ENCODE measurements around the gene OPTC.

OPTC gene

DNA sequence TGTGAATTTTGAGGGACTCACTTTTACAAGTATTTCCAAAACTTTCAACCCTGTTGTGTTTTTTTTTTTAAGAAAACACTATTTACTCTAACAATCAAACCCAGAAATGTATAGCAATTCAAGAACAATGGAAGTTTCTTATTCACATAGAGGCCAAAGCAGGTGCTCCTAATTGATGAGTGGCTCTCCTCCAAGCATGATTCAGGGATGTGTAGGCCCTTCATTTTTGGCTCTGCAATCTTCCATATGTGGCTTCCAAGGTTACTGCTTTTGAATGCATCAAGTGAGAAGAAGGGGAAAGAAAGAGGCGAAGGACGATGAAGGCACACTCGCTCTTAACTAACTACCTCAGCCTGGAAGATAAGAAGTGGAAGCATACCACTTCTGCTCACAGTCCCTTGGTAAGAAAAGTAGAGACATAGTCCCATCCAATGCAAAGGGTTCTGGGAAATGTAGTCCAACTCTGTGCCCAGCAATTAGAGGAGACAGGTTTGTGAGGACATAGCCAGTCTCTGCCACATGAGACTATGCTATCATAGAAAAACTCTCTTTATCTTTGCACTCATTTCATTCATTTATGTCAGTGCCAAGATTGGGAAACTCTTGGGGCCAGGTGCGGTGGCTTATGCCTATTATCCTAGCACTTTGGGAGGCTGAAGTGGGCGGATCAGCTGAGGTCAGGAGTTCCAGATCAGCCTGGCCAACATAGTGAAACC, 46.0 kb downstream of the OPTC start:
- DNase-seq: no peak

DNA sequence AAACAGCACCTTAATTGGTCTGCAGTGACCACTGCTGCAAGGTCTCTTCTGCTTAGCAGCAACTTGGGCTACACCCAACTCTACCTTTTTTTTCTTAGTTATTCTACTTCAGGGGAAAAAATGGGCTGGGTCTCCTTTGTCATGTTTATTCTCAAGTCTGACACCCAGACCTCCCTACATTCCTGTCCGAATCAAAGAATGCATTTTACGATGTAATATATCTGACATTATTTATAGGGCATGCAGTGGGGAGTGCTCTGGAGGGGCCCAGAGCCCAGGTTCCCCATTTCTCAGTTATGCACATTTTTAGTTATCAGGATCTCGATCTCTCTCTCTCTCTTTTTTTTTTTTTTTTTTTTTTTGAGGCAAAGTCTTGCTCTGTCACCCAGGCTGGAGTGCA, 50.5 kb downstream of the OPTC start:
- no peak for DNase-seq

DNA sequence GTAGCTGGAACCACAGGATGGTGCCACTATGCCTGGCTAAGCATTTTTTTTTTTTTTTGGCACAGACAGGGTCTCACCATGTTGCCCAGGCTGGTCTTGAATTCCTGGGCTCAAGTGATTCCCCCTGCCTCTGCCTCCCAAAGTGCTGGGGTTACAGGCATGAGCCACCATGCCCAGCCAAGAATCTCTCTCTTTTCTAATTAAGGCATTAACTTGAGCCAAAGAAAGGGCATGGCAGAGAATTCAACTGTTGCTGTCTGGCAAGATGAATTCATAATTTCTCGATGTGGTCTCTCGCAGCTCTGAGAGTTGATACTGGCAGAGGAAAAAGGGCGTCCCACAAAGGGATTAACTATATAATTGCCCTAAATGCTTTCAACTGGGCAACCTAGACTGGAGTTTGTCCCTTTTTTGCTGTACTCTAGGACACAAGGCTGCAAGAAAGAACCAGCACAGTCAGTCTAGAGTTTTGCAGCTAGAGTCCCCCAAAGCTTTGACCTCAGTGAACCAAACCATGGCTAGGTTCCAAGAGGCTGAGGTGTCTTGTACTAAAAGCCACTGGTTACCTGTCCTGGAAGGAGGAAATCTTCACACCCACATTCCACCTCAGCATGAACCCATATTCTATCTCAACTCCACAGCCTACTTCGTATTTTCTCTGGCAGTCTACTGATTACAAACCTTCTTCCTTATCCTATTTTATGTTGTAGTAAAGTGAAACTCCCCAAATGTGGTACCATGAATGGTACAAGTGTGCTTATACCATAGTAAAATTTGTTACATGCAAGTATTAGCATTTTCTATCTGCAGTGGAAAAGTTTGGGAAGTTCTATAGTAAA, 51.2 kb downstream of the OPTC start:
- no peak for DNase-seq

DNA sequence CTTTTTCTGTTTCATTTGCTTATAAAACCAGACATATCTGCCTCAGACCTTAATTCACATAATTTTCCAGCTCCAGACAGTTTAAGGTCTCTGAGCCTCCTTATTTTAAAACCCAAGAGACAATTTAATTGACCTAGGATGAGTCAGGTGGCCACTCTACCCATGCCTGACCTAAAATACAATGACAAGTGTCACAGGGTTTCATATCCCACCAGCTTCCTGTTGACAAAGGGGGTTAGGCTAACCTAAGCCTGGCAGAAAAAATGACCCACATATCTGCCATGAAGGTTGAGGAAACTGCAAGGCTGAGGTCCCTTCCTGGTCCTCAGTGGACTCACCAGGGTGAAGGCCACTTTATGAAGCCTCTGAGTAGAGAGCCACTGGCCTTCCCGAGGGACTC, 52.3 kb downstream of the OPTC start:
- no peak for DNase-seq

DNA sequence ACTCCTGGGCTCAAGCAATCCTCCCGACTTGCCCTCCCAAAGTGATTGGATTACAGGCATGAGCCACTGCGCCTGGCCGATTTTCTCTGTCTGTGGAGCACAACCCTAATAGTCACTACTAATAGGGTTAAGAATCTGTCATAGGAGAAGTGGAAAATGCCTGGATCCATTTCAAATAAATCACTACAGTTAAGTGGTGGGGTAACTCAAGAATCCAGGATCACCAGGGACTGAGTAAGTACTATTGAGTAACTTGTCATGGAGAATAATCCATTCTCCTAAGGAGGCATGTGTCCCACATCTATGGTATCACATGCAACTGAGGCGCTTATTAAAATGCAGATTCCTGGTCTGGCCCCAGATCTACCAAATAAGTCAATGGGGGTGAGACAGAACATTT, 53.2 kb downstream of the OPTC start:
- DNase-seq: no peak

DNA sequence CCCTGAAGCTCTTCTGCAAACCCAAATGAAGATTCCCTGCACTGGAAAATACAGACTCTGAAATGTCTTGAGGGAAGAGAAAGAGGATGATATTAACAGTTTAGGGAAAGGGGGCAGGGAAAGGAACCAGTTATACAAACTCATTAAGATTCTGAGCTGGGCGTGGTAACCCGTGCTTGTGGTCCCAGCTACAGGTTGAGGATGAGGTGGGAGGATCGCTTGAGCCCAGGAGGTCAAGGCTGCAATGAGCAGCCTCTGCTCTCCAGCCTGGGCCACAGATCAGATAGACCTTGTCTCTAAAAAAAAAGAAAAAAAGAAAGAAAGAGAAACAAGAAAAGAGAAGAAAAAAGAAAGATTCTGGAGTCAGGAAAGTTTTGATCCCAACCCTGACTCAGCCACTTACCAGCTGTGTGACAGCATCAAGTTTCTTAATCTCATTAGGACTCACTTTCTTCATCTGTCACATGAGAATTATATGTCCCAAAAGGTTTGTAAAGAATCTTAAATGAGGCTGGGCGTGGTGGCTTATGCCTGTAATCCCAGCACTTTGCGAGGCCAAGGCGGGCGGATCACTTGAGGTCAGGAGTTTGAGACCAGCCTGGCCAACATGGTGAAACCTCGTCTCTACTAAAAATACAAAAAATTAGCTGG, 53.9 kb downstream of the OPTC start:
- DNase-seq: no peak

DNA sequence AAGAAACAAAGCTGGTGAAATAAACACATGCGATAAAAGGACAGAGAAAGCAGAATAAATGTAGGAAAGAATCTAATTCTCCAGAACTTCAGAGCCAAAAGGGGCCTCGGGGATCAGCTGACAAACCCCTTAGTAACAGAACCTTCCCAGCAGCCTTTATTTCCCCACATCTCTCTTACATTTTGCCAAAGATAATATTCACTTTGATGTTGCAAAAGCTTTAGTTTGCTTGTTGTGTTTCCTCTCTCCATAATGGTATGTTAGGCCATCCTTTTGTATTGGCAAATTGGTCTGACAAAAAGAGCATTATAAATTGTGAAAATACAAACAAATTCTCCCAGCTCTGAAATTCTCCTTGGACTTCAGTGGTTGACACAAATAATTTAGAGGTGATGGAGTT, 54.9 kb downstream of the OPTC start:
- DNase-seq: no peak

DNA sequence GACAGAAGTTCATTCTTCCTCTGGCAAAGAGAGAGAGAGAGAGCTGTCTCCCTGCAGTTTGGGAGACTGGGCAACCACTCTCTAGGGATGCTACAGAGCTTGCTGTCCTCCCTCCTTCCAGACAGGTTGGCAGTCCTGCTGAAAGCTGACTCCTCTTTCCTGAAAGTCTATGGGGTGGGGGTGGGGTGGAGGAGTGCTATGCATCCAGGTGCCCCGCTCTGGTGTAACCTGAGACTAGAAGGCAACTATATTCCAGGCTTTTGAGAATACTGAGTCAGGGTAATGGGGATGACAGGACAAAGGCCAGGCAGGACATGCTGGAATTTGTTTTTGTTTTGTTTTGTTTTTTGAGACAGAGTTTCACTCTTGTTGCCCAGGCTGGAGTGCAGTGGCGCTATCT, 55.4 kb downstream of the OPTC start:
- no peak for DNase-seq

DNA sequence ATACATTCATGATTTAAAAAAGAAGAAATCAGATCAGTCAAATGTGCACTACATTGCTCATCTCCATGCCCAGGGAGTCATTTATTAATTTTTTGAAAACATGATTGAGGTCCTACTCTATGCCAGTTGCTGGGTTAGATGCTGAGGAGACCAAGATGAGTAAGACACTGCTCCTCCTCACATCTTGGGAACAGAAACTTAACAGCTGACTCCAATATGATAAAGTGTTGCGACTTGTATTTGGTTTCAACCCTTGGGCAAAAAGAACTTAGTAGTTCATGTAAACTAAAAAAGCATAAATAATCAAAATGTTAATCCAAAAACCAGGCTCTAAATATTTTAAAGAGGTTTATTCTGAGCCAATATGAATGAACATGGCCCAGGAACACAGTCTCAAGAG, 56.9 kb downstream of the OPTC start:
- no peak for DNase-seq

DNA sequence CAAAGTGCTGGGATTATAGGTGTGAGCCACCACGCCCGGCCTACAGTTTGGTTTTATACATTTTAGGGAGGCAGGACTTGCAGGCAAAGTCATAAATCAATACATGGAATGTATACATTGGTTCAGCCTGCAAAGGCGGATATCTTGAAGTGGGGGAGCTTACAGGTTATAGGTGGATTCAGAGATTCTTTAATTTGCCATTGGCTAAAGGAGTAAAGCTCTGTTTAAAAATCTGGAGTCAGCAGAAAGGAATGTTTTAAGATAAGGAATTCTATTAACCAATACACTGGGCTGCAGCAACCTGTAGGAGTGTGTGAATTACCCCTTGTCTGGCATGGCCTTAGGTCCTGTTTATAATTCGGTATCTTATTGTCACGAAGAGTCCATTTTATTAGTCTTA, 57.6 kb downstream of the OPTC start:
- DNase-seq: no peak

DNA sequence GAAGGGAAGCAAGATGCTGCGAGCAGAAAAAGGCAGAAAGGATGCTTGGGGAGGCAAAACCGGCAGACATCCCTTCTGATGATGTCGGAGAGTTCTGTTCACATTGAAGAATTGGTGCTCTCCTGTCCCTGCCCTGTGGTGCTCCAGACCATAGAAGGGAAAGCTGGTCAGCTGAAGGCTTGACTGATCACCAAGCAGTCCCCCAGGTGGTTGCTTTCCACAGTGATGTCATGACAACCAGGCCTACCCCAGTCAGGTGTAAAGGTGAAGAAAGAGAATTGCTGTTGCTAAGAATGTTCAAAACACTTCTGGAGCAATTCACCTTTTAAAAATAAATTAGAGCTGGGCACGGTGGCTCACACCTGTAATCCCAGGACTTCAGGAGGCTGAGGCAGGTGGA, 59.5 kb downstream of the OPTC start:
- no peak for DNase-seq

DNA sequence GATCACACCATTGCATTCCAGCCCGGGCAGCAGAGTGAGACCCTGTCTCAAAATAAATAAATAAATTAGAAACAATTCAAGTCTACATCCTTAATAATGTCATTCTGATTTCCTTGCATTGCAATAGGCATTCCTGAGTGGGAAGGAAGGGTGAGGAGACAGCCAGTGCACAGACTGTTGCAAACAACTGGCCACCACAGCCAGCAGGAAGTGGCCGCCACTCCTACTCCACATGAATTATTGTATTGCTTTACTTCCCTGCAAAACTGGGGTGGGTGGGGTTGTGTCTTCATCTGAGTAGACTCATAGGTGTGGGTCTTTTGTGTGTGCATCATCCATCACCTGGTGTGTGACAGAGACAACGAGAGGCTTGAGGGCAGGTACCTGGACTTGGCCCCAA, 60.1 kb downstream of the OPTC start:
- DNase-seq: no peak

DNA sequence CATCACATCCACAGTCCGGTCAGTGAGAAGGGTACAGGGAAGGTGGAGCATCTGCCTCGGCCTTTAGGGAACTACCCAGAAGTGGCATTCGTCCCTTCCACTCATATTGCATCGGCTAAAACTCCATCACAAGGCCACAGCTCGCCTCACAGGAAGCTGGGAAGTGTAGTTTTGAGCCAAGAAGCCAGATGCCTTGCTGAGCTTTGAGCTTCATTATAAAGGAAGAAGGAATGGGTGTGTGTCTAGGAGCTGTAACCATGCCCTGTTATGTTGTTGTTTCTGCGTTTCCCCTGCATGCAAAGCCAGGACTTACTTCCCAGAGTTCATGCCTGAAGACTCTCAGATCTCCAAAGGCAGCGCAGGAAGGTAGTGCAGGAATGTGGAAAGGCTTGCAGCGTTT, 61.1 kb downstream of the OPTC start:
- no peak for DNase-seq

DNA sequence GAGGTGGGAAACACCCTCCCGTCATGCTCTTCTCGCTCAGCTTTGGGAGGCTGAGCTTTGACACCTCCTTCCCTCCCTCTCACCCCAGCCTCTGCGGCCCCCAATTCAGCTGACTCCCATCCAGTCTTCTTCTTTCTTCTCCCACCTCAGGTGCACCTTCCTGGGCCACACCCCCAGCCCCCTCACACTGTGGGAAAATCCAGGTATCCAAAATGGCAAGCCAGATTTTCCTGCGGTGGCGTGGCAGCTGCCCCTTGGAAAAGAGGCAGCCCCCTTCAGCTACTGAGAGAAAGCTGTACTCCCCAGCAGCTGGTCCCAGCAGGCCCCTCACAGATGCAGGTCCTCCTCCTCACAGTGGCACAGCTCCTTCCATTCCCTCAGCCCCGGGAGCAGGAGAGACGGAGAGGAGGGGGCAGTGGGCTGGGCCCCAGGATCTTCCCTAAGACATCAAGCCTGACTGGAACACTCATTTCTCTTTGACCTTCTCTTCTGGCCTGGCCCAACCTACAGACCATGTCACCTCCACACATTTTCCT, 61.6 kb downstream of the OPTC start:
- DNase-seq: no peak

DNA sequence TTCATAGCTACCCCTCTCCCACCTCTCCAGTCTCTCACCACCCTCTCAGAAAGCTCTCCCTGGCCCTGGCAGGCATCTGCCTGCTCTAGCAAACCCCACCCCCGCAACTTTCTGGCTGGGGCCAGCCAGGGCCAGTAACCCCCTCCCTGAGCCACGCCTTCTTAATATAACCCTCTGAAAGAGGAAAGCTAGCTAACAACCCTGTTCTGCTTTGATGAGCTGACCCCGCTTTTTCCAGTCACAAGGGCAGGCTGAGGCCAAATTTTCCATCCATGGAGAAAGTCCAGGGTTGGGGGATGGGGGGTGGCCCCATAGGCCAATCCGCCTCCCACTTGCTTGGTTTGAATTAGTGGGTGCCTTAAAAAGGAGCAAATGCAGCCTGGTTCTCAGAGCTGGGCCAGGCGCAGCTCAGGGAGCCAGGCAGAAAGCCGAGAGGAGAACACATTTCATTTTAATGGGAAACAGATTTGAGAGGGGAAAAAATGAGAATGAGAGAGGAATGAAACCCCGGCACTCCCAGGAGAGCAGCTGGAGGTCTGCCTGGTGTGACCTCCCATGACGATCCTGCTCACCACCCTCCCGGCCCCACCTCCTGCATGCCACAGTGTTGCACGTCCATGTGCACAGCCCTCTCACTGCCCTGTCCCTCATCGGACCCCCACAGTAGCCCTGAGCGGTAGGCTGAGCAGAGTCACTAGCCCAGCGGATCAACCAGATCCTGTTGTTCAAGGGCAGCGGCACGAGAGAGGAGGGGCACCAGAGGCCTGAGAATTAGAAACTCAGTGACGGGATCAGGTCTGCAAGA, 62.3 kb downstream of the OPTC start:
- no peak for DNase-seq

DNA sequence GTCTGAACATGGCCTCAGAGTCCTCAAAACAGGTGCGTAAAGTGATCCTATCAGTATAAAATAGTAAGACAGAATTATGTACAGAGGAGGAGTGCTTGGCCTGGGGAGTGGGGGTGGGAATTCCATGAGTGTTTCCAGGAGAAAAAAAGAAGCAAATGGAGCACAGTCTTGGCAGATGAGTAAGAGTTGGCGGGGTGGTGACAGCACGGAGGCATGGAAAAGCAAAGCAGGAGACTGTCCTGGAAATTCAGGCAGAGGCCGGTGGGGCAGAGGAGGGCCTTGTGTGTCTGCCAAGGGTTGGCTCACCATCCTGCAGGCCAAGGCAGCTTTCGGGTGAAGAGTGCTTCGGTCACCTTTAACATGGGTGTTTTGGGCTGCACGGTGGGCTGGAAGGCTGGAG, 63.4 kb downstream of the OPTC start:
- no peak for DNase-seq

DNA sequence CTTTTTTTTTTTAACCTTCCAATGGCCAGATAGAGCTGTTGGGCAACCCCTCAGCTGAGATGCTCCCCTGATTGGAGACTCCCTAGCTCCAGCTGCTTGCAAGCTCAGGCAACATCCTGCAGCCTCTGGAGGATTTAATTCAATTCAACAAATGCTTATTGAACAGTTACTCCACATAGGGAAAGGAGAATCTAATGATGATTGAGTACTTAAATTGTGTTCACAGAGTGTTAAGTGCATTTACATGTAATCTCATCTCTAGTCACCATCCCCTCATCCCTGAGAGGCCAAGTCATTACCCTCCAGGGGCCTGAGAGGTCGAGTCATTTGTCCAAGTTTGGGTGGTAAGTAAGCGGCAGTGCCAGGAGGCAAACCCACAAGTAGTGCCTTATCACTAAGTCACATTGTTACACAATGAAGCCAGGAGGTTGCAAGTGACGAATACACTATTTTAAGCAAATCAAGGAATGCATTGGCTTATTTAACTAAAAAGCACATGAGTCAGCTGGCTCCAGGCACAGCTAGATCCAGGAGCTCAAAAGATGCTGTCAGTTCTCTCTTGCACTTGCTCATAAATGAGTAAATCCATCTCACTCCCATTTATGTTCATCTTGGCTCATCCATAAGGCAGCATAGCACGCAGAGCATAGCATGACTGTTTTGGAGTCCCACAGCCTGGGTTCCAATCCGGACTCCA, 64.3 kb downstream of the OPTC start:
- DNase-seq: no peak
